Choroid plexus epithelial cell (primary cell): ENCODE measurements around the gene SH3GL2.

ENCODE experiments used
- DNase-seq: peaks from one replicate; pipeline ENCODE4 v3.0.0-alpha.2; 2010; ENCODE audit warnings: low read depth
- H3K4me3 ChIP-seq: 2 replicates; pipeline ENCODE4 v1.5.1; 2011; ENCODE audit warnings: low read depth, mild to moderate bottlenecking, control low read depth, low read length, moderate library complexity
- CTCF ChIP-seq: conservative IDR thresholded peaks from 2 replicates; pipeline ENCODE4 v1.5.1; 2011; ENCODE audit warnings: low read depth, mild to moderate bottlenecking, control low read depth, inconsistent platforms, low read length, moderate library complexity

SH3GL2 gene

DNA sequence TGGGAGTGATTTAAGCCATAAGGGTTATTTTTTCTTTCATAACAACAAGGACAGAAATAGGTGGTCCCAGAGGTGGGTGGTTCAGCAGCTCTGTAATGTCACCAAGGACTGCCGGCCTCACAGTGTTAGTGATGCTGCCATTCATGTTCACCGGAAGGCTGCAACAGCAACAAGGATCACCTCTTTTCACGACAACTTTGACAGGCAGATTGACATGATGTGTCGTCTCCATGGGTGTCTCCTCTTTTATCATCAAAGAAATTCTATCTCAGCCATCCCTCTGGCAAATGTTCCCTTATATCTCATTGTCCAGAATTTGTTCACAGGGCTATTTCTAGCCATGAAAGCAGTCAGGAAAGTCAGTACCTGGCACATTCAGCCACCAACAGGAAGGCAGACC lies 231.5 kb downstream of the SH3GL2 start:
- no peak for DNase-seq
- no peak overlapping the region for H3K4me3 ChIP-seq
- no peak for TF ChIP-seq CTCF

DNA sequence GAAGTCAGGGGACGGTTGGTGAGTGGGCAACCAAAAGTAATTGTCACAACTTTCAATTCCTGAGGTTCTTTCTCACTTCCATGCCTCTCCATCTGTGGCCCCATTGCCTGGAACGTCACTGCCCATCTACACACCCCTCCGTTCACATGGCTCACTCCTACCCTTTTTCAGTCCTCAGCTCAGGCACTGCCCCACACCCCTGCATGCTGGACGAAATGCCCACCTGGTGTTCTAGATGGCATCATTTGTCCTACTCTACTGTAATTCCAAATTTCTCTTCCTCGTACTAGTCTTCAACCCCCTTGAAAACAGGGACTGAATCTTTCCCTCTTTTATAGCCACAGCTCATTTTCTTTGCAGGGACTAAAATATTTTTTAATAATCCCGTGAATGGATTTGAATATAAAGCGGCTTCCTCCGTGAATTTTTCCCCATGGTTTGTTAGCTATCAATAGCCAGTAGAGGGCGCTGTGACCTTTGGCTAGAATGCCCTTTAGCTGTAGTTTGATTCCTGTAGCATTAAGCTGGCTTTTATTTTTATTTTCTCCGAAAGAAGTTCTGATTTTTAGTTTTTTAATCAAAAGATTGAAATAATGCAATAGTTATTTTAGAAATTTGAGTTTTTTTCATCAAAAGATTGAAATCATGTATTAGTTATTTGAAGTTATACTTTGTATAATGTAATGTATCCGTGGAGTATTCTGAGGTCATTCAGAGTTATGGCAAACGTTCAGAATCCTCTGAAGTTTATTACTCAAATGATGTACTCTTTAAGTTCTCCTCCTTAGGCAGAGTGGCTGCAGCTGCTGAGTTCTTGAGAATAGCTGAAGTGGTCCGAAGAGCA lies 232.1 kb downstream of the SH3GL2 start:
- DNase-seq: peak; percentile 82
- TF ChIP-seq CTCF: peak; percentile 89
- H3K4me3 ChIP-seq: no peak overlapping the region

GRCh38 chr9:17813798-17814197 lies 234.9 kb downstream of the SH3GL2 start:
- H3K4me3 ChIP-seq: no peak overlapping the region
- no peak for DNase-seq
- TF ChIP-seq CTCF: no peak

- H3K4me3 ChIP-seq: no peak overlapping the region
- no peak for DNase-seq
- TF ChIP-seq CTCF: no peak
Observed at GRCh38 chr9:17816431-17817027, 237.7 kb downstream of the SH3GL2 start.

DNA sequence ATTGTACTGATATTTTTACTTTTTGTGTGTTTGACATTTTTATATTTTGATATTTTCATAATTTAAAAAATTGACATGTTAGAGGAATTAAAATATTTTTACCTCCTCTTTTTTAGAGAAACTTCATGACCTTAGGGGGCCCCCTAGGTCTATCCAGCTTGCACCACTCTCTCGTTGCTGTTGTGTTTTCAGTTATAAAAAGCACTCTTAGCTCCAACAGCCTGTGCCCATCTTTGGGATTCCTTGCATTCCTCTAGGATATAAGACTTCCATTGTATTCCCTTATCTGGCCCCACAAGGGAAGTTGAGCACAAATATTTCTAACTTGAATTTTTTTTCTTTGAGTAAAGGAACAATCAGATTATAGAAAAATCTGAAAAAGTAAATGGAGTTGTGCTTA lies 245.3 kb downstream of the SH3GL2 start:
- no peak for TF ChIP-seq CTCF
- peak; percentile 7 for DNase-seq

DNA sequence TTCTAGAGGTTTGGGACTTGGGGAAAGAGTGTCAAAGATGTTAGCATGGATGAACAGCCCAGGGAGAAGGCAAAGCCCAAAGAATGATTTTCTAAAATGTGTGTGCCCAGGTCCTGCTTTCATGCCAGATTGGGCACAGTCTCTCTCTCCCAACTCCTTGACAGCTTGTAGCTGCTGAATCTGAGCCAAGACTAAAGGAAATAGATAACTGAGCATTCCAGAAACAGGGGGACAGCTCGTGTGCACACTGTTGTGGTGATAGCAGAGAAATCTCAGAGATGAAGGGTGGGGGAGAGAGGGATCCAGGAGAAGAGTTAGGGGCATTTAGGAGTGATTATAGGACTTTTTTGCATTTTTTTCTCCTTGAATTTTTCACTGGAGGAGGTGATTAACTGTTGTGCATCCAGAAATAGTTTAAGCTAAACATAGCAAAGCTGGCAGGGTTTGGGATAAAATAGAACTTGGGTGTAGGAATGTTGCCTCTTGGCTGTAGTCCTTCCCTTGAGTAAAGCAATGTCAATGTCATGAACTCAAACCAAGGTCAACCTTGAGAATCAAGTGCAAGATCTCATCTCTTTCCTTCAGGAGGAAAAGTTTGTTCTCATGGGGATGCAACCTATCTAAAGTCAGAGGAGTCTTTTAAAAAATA lies 245.9 kb downstream of the SH3GL2 start:
- no peak for DNase-seq
- no peak for TF ChIP-seq CTCF
- no peak overlapping the region for H3K4me3 ChIP-seq

More for the DNA sequence above, 245.3 kb downstream of the SH3GL2 start:
- H3K4me3 ChIP-seq: no peak overlapping the region
